ENCODE results near the gene PRUNE2.

Gene PRUNE2

DNA sequence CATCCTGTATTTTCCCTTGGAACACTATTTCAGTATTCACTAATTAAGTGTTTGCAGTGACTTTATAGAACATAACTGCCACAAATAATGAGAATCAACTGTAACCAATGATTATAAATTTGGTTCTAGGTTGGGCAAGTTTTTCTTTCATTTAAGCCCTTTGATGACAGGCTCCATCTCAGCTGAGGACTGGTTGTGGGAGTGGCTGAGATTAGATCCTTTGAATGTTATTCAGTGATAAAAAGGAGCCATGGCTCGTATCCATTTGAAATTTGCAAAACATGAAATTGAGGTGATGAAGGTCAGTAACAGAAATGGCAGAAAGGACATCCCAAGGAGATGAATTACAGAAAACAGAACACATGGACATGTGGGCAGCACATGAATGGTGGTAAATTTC lies 279.8 kb downstream of the PRUNE2 start:
- no peak for DNase-seq (ENCODE audit: low read depth)

DNA sequence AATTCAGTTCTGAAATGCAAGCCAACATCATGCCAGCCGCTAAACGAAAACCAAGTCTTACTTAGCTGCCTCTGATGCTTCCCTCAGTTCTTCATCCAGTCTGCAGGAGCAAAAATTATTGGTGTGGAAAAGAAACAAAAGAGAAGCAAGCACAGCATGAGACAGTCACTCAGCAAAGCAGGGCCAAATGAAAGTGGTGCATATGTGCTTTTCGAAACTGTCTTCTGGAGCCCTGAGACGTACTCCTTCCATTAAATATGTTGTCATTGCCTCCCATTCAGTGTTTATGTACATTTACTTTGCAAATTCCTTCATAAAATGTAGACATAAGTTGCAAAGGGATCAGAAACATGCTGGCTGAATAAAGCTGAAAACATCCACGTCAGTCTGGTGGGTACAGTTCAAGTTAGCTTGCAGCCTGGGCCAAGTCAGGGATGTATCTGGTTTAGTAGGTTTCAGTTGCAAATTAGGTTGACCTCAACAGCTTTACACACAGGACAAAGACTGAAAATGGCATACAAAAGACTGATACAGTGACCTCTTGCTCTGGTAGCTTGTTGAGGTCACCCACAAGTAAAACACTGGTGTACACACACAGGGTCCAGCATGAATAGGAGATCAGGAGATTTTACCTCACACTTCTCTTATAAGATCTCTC lies 281.4 kb downstream of the PRUNE2 start:
- no peak for DNase-seq (ENCODE audit: low read depth)

DNA sequence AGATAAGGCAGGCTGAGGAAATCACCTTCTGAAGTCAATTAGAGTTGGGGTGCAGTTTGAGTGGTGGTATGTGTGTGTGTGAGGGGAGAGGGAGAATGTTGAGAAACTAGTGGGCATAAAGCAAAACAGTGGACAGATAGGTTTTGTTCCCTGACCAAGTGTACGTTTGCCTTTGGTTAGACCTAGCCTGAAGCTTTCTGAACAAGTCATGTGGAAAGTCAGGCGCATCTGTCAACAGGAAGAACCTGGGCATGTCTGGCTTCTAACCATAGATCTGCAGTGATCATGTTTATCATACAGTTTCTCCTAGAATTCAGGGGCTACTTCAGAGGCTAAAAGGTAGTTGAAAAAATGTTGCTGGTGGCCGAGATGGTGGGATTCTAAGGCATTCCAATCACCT lies 284.9 kb downstream of the PRUNE2 start:
- no peak for DNase-seq (ENCODE audit: low read depth)

DNA sequence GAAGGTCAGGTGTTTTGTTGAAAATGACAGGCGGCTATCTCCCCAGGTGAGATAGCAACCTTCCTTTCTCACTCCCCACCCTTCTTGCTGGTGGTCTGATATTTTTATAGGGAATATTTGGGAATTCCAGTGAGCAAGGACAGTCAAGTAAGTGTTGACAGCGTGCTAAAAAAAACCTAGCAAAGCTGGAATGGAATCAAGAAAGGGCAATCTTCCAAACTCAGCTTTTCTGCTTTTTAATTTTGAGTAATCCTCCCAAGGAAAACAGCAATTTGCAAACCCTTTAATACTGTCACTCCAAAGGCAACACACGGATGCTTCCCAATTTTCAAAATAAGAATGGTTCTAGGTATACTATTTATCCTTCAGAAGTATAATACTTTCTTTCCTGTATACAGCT lies 285.3 kb downstream of the PRUNE2 start:
- DNase-seq (ENCODE audit: low read depth) = no peak

DNA sequence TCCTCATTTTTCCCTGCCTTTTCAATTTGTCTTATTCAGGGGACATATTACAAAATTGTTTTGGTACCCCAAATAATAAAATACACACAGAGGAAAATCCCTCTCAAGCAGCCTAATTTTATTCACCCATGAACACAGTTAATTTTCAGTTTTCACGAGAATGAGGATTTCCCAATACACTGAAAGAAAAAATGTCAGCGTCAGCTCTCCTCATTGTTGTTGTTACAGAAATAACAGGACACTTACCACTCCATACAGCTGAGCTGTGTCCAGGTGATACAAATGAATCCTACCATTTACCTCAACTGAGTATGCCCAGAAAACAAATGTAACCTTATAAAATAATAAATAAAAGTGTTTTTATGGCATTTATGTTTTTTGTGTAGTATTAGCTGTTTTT lies 286.3 kb downstream of the PRUNE2 start:
- no peak for DNase-seq (ENCODE audit: low read depth)

DNA sequence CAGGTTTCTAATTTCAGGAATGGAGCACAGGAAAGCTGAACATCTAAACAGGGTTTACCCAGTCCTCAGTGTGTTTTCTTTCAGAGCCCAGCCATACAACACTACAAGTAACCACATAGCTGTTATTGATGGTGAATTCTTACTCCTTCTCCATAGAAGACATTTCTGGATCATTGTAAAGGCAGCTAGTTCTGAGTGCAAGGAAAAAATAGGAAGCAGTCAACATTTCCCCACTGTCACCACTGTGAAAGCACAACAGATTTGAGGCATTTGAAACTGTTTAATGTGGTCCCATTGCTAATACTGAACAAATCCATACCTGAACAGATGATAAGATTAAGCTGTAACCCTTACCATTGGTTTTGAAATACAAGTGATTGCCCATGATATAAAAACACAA lies 286.7 kb downstream of the PRUNE2 start:
- no peak for DNase-seq (ENCODE audit: low read depth)

DNA sequence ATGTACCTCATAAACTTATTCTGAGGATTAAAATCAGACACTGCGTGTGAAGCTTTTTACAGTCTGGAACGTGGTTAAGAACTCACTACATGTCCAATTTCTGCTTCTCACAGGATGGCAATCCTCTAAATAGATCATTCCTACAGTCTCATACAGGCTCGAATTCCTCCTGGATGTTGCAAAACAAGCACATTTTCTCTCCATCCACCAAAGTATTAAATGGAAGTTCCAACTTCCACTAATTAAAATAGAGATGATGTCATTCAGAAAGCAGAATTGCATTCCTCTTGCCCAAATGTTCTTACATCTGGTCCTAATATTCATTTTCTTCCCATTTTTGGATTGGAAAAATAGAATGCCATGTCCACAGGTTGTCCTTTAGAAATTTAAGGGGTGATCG lies 287.2 kb downstream of the PRUNE2 start:
- DNase-seq (ENCODE audit: low read depth) = no peak

DNA sequence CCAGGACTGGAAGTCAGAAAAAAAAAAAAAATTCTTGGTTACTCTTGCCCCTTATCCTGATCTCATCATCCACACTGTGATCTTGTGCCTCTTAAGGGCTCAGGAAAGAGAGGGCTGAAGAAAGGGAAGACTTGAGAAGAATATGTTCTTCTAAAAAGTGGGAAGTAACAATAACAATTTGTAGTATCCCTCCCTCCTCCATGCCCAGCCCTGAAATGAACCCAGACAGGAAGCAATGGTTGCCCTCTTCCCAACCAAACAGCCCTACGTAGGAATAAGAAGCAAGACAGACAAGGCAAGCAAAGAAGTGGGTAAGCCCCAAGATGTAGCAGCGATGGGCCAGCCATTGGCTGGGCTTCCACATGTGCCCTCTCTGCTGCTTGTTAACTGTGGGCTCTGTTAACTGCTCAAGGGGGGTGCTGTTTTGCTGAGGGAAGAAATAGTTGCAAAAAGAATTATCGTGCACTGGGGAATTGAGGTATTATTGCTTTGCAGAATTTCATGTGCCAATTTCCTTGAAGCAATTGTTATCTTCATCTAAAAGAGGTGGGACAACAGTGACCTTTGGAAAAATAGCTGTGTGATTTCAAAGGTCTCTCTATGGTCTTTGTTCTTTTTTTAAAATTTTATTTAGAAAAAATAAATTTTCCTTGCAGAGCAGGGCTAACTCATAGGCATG lies 288.3 kb downstream of the PRUNE2 start:
- DNase-seq (ENCODE audit: low read depth) = no peak

DNA sequence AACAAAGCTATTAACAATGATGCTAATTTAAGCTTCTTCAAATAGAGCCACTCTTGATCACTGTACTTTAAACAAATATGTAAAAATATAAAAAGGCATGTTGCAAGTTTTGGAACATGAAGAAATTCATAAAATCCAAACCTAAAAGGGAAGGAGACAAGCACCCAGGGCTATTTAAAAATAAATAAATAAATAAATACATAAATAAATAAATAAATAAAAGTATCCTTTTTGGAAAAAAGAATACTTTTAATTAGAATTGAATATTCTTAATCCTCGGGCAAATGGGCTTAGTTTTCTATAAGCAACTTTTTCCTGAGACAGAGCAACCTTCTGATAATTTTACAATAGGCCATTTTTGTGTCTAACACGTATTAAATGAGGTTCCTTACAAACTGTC lies 289.1 kb downstream of the PRUNE2 start:
- DNase-seq (ENCODE audit: low read depth) = no peak

DNA sequence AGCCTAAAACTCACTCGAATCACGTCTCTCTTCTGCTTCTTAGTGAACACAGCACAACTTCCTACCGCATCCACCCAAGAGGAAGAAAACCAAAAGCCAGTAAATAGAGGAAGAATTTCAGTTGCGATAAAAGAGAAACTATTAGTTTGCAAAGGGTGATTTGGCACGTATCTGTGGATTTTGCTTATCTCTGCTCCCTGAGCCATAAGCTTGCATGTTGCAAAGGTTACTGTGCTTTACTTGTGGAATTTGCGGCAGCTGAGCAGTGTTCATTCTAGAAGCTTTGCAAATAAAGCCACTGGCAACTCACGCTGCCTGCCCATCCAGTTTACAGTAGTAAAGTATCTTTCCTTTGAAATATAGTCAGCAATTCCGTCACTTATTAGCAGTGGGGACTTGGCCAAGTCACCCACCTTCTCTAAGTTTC lies 290.7 kb downstream of the PRUNE2 start:
- no peak for DNase-seq (ENCODE audit: low read depth)

DNA sequence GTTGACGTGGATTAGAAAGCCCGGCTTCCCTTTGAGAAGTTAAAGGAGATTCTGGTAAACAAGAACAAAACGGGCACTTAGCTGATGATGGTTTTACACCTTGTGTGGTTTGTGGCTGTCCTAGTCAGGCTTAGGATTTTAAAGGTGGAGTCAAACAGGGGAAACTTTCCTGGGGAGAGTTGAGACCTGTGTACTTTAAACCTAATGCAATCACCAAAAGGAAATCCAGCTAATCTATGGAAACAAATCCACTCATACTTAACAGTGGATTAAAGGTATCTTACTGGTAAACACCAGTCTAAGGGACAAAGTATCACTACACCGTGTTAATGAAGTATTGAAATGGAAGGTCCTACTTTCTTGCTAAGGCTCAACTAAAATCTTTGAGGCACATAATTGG lies 291.9 kb downstream of the PRUNE2 start:
- DNase-seq (ENCODE audit: low read depth) = no peak

DNA sequence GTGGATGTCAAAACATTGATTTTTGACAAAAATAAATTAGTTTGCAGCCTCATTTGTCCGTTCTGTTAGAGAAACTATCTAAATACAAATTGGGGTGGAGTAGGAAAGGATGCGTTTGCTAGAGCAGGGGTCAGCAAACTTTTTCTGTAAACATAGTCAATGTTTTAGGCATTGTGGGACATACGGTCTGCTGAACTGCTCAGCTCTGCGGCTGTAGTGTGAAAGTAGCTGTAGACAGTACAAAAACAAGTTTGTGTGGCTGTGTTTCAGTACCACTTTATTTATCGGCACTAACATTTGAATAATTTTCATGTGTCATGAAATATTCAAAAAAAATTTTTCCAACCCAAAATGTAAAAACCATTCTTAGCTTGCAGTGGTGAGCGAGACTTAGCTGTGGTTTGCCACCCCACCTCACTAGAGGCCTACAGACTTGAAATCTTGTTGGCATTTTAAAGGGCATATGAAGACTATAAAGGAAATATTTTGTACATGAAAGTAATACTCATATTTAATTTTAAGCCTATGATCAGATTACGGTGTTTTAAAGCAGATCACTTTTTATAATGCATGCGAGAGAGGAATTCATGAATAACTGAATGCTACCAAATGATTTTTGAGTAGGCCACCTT lies 292.6 kb downstream of the PRUNE2 start:
- no peak for DNase-seq (ENCODE audit: low read depth)

DNA sequence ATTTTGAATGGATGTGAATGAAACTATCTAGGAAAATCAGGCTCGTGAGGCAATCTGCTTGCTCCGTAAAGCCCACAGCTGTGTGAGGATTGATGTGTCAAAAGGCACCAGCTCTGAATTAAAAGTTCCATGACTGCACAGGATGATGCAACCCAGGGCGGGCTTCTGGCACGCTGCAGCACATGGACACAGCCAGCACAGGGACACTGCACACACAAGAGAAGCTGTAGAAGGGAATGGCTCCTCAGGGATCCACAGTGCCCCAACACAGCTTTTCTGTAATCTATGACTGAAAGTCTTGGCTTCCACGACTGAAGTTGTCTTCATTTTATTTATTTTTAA lies 295.9 kb downstream of the PRUNE2 start:
- no peak for DNase-seq (ENCODE audit: low read depth)

DNA sequence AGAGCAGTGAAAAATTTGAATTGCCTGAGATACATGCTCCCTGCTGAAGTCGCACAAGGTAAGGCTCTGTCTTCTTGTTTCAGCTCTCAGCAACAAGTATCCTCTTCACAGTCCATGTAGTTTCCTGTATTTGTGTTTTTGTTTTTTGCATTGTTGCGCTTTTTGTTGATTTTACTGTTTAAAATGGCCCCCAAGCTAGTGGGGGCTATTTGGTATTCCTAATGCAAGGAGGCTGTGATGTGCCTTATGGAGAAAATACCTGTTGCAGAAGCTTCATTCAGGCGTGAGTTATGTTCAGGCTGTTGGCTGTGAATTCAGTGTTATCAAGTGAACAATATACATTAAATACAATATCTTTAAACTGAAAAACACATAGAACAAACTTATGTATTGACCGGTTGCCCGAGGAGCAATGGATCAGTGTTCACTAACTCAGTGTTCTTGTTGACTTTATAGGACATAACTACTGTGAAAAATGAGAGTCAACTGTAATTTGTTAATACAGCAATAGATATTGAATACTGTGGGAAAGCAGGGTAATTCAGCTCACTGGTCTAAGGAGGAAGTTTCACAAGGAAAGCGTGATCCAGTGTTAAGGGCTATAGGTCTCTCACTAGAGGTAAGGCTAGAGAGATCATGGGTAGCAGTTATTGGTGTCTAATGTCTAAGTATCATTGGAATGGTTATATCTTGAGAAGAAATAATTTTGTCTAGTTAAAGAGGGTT lies 296.5 kb downstream of the PRUNE2 start:
- DNase-seq (ENCODE audit: low read depth) = no peak

DNA sequence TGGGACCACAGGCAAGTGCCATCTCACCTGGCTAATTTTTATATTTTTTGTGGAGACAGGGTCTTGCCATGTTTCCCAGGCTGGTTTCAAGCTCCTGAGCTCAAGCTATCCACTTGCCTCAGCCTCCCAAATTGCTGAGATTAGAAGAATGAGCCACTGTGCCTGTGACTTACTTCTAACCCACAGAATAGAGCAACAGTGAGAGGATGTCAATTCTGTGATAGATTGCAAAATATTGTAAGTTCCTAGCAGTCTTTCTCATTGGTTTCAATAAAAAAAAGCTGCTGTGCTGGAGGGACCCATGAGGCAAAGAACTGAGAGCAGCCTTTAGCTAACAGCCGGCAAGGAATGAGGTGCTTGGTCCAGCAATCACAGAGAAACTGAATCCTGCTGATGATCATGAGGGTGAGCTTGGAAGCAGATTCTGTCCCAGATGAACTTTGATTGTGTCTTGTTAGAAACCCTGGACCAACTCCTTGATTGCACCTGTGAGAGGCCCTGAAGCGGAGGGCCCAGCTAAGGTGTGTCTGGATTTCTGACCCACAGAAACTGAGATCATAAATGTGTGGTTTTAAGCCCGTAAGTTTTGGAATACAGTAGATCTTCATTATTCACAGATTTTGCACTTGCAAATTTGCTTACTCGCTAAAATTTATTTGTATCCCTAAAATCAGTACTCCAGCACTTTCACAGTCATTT lies 297.2 kb downstream of the PRUNE2 start:
- no peak for DNase-seq (ENCODE audit: low read depth)

DNA sequence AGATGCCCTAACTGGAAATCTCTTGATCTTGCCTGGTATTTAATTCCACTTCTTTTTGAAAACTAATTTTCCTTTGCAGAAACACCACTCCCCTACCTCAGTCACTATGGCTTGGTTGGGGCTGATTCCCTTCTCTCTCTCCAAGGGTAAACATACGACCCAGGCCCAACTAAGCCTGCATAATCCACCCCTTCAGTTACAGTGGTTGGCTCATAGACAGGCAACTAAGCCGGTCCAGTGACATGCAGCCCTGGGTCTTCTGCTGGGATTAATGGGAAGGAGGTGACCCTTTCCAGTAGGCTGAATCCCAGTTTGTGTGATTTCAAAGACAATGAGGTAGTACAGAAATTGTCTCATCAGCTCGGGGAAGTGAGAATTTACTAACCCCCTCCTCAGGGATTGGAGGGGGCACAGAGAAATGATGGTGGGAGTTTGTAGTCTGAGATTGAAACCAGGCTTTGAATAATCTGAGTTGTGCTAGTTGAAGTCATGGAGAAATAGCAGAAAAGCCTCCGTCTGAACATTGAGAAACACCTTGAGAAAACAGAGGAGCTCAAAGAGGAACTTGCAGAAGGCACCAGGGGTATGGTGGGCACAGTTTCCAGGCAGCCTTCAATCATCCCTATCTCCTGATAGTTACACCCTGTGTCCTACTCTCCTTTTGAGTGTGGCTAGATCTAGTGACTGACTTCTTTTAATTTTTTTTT lies 298.0 kb downstream of the PRUNE2 start:
- DNase-seq (ENCODE audit: low read depth) = no peak

DNA sequence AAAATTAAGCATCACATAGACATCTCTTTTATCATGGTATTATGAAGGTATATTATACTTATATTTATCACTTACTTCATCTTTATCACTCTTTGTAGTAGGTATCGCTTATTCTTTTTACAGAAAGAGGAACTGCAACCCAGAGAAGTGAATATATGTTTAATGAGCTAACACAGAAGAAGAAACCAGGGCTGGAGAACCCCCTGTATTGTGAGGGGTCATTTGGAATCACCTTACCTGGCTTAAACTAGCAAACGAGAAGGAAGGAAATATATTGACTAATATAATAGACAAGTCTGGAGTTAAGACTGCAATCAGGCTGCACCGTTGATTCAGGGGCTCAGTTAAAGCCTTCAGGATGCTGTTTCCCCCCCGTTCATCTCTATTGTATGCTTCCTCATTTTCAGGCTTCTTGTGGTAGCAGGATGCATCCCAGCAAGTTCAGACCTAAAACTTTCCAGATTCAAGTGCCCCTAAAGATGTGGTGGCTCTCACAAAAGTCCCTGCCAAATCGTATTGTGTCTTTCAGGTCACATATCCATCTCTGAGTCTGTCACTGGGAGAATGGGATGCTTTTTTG lies 300.5 kb downstream of the PRUNE2 start:
- DNase-seq (ENCODE audit: low read depth) = no peak

DNA sequence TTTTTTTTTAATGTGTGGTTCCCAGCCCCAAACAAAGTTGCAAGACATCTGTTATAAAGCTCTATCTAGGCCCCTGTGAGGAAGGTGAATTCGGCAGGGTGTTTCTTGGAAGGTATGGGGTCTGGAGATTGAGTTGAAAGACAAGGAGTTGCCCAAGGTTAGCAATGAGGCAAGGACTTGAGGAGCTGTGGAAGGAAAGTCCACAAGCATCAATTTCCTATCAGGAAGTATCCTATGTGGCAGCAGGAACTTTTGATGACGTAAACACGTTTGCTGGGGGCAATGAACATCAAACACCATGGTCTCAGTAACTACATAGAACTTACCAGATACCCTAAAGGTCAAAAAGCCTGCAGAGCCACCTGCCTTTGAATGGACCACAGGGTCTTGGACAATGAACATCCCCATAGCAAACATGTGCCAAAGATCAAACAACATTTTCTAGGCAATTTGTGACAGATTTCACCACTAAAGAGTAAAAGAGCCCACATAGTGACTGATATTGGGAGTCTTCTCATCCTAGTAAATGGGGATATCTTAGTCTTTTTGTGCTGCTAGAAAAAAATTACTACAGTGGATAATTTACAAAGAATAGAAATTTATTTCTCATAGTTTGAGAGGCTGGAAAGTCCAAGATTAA lies 301.9 kb downstream of the PRUNE2 start:
- DNase-seq (ENCODE audit: low read depth) = no peak

DNA sequence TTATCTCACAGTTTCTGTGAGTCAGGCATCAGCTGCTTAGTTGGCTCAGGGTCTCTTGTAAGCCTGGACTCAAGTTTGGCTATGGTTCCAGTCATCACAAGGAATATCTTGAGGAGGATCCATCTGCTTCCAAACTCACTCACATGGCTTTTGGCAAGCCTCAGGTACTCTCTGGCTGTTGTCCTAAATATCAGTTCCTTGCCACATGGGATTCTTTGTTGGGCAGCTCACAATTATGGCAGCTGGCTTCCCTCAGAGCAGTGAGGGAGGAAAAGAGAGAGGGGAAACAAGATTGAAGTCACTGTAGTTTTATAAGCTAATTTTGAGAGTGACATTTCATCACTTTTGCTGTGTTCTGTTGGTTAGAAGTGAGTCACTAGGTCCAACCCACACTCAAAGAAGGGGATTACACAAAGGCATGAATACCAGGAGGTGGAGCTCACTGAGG lies 302.4 kb downstream of the PRUNE2 start:
- DNase-seq (ENCODE audit: low read depth) = no peak

DNA sequence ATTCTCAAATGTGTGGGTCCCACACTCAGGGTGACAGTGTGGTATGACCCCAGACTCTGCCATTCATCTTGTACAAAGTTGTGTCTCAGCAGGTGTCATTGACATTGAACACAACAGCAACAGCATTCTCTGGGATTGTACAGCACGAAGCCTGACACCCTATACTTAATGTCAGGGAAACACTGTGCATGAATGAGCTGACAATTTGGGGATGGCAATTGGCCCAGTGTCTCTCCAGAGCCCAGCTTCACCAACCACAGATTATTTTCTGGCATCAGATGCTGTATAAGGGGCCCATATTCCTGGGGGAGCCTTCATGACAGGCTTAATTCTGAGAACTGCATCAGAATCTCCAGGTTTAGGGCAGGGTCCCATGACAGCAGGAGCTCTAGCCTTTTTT lies 303.7 kb downstream of the PRUNE2 start:
- no peak for DNase-seq (ENCODE audit: low read depth)

All from stimulated activated CD8-positive, alpha-beta memory T cell treated with anti-CD3 and anti-CD28 coated beads, Interleukin-7, amount 100 ng/mL, for 24 hours (primary cell).